HepG2 (cell line): Measurements from ENCODE around the gene OTUD7B. TPM values are rescaled to one million over a fixed set of nuclear protein-coding genes. Genes with fewer than 3 reads are reported as not detected.

Experiments
- ATAC-seq: fragments of 200-7000 bp; cut with Tn5 transposase; 3 replicates; pipeline ENCODE4 v1.9.1; 2020; ENCODE audit warnings: mild to moderate bottlenecking, moderate library complexity
- BruUV-seq: library from RNA; stranded (reverse); fragments of 400-500 nt; replicated peaks from 2 replicates; lab custom pipeline; 2021; lab: Mats Ljungman, UMichigan
- CTCF ChIA-PET: fragments of 300-600 bp; formaldehyde crosslinking; extraction: SDS; loops from one replicate; lab custom pipeline; 2021; ENCODE audit warnings: low total read pairs, inconsistent platforms, low intra/inter-chr PET ratio; lab: Yijun Ruan, JAX
- POLR2A ChIA-PET: fragments of 350-600 bp; sonication (Branson Sonifier 250); formaldehyde crosslinking; loops from one replicate; lab custom pipeline; 2020; ENCODE audit warnings: antibody characterized with exemption, inconsistent platforms; lab: Yijun Ruan, JAX
- DNase-seq: peaks from one replicate; pipeline ENCODE4 v3.0.0-alpha.2; 2015; ENCODE audit warnings: low spot score
- FAIRE-seq: peaks from 3 replicates; lab custom pipeline; 2011; peaks lifted over from hg19 to GRCh38; lab: Jason Lieb, UNC
- H2AFZ ChIP-seq: one replicate; pipeline ENCODE4 v1.6.1; 2011; ENCODE audit warnings: low read length, inconsistent platforms
- H3K27ac ChIP-seq: fragments of 300-600 bp; 3 replicates; pipeline ENCODE4 v1.8.0; 2011; ENCODE audit warnings: mixed run types, mild to moderate bottlenecking, mixed read lengths, low read length, inconsistent platforms; ENCODE audit not compliant: insufficient read depth; ENCODE audit errors: extremely low read length
- H3K27me3 ChIP-seq, 2 experiments: fragments of 200-600 bp in 1 of 2; 2 replicates in 1 of 2; 3 replicates in 1 of 2; pipeline versions ENCODE4 v1.6.0 to v1.8.0; 2011; ENCODE audit warnings: low read length in 2 of 2, mild to moderate bottlenecking in 2 of 2, moderate library complexity in 2 of 2, inconsistent platforms in 1 of 2; ENCODE audit not compliant: insufficient read depth in 2 of 2, control insufficient read depth in 1 of 2
- H3K36me3 ChIP-seq, 2 experiments: fragments of 200-600 bp in 1 of 2; replicated peaks in 1 of 2; 2 replicates in 1 of 2; 3 replicates in 1 of 2; pipeline versions ENCODE4 v1.5.1 to v1.8.0; 2011; ENCODE audit warnings: low read length in 2 of 2, inconsistent platforms in 1 of 2; ENCODE audit not compliant: insufficient read depth in 2 of 2, control insufficient read depth in 1 of 2
- H3K4me1 ChIP-seq: 2 replicates; pipeline ENCODE4 v1.5.1; 2012; ENCODE audit warnings: low read length, inconsistent platforms; ENCODE audit not compliant: insufficient read depth
- H3K4me2 ChIP-seq: 2 replicates; pipeline ENCODE4 v1.6.0; 2011; ENCODE audit warnings: low read depth, low read length, inconsistent platforms
- H3K4me3 ChIP-seq, 3 experiments: fragments of 200-600 bp in 1 of 3; sonication (generic), shearing (Covaris generic) in 1 of 3; replicated peaks in 1 of 3; 2 replicates each; pipeline ENCODE4 v1.5.1; 2011 to 2016; ENCODE audit warnings: low read length in 3 of 3, inconsistent platforms in 2 of 3, low read depth in 2 of 3, mild to moderate bottlenecking in 2 of 3, control low read depth in 1 of 3, mixed read lengths in 1 of 3; ENCODE audit not compliant: insufficient read depth in 1 of 3
- H3K79me2 ChIP-seq: one replicate; pipeline ENCODE4 v1.6.1; 2011; ENCODE audit warnings: low read length, inconsistent platforms; ENCODE audit not compliant: insufficient read depth
- H3K9ac ChIP-seq: 2 replicates; pipeline ENCODE4 v1.6.0; 2011; ENCODE audit warnings: mild to moderate bottlenecking, low read depth, low read length, inconsistent platforms; ENCODE audit not compliant: insufficient read depth
- H3K9me3 ChIP-seq: 2 replicates; pipeline ENCODE4 v1.5.1; 2012; ENCODE audit warnings: mild to moderate bottlenecking, low read length
- H4K20me1 ChIP-seq: 2 replicates; pipeline ENCODE4 v1.6.0; 2011; ENCODE audit warnings: inconsistent platforms, mild to moderate bottlenecking, low read length, moderate library complexity; ENCODE audit not compliant: insufficient read depth
- HNF1A ChIP-seq, 2 experiments: sonication (generic) in 1 of 2; formaldehyde crosslinking in 1 of 2; IDR thresholded peaks; 2 replicates each; pipeline versions ENCODE4 v1.4.0 to v1.6.1; 2016 to 2020; ENCODE audit warnings: borderline replicate concordance in 1 of 2, low read depth in 1 of 2, mild to moderate bottlenecking in 1 of 2, missing genetic modification reagents in 1 of 2
- IKZF1 ChIP-seq: fragments of 450-650 bp; IDR thresholded peaks from 2 replicates; pipeline ENCODE4 v1.7.1; 2016
- JUN ChIP-seq: sonication (generic); formaldehyde crosslinking; IDR thresholded peaks from 2 replicates; pipeline ENCODE4 v1.4.0; 2020; ENCODE audit warnings: mild to moderate bottlenecking, missing genetic modification reagents
- MED8 ChIP-seq: sonication (generic); formaldehyde crosslinking; IDR thresholded peaks from 2 replicates; pipeline ENCODE4 v1.8.1; 2023; ENCODE audit warnings: mild to moderate bottlenecking, missing genetic modification reagents; ENCODE audit not compliant: insufficient replicate concordance
- PHF20 ChIP-seq: sonication (generic); formaldehyde crosslinking; IDR thresholded peaks from 2 replicates; pipeline ENCODE4 v1.5.0; 2020; ENCODE audit warnings: mild to moderate bottlenecking, missing genetic modification reagents
- RARG ChIP-seq: sonication (generic); formaldehyde crosslinking; IDR thresholded peaks from 2 replicates; pipeline ENCODE4 v1.4.0; 2020; ENCODE audit warnings: low read depth, mild to moderate bottlenecking, missing genetic modification reagents
- ZFP1 ChIP-seq: IDR thresholded peaks from 2 replicates; pipeline ENCODE4 v1.6.1; 2016
- ZFP36 ChIP-seq: fragments of 150-350 bp; IDR thresholded peaks from 2 replicates; pipeline ENCODE4 v1.6.1; 2018; ENCODE audit warnings: borderline replicate concordance, low read length, low read depth; ENCODE audit not compliant: partially characterized antibody
- ZFP90 ChIP-seq: sonication (generic); formaldehyde crosslinking; IDR thresholded peaks from 2 replicates; pipeline ENCODE4 v1.8.0; 2022; ENCODE audit warnings: missing genetic modification reagents, mild to moderate bottlenecking, inconsistent platforms, borderline replicate concordance
- ZNF18 ChIP-seq: sonication (generic); formaldehyde crosslinking; IDR thresholded peaks from 2 replicates; pipeline ENCODE4 v1.8.0; 2022; ENCODE audit warnings: mild to moderate bottlenecking, missing genetic modification reagents; ENCODE audit not compliant: insufficient replicate concordance
- WGBS: methylation state at CpG from one replicate; pipeline ENCODE4 v1.1.6; 2017; ENCODE audit warnings: low lambda C conversion rate; 5-methylcytosine and 5-hydroxymethylcytosine counted together
- in situ Hi-C: cut with HindIII; loops from 2 replicates; pipeline ENCODE4 v1.10.0; 2017; ENCODE audit warnings: low pct_unique_long_range_greater_than_20kb; ENCODE audit not compliant: extremely low pct_ligation_motif_present
- intact Hi-C: fragments of 100-400 bp; cut with micrococcal nuclease; formaldehyde crosslinking; loops from one replicate; pipeline ENCODE4 v1.10.0; 2022; ENCODE audit not compliant: unreplicated experiment
- polyA plus RNA-seq, 8 experiments: library from polyadenylated mRNA; depleted of rRNA in 3 of 8; stranded (reverse) in 7 of 8; unstranded in 1 of 8; fragments of >200 nt; fragmentation: Illumina TruSeq in 4 of 8; extraction: Trizol in 4 of 8; gene quantifications; 2 replicates each; pipeline versions ENCODE4 v1.2.1 to v1.2.3, GENCODE V29; 2011 to 2016; ENCODE audit warnings: low read depth in 4 of 8, missing spikeins in 1 of 8, mixed read lengths in 1 of 8; ENCODE audit not compliant: insufficient read depth in 1 of 8
- total RNA-seq, 5 experiments: library from RNA; depleted of rRNA; stranded (reverse); fragments of >200 nt; fragmentation: Illumina TruSeq; extraction: Trizol; gene quantifications; 2 replicates each; pipeline ENCODE4 v1.2.3, GENCODE V29; 2016; ENCODE audit warnings: low read depth in 1 of 5

OTUD7B gene
- total and polyA plus RNA-seq, 2 of the 13 experiments (the other 11 are each of a cell fraction or from before 2014, with no cell fraction given): 5.1 to 11.2 TPM

GRCh38 chr1:149915429-149916192 is 94.9 kb downstream of the OTUD7B start:
- Histone ChIP-seq H3K9me3 (no peaks in the 10 kb centered on the region), H3K4me1 (peaks cover 28% of the 10 kb centered on the region), H3K27ac (no peak overlapping the region), H3K4me3 (no peak overlapping the region), H3K36me3 (no peaks in the 10 kb centered on the region), H4K20me1 (no peaks in the 10 kb centered on the region), H3K4me2 (no peak overlapping the region), H3K79me2 (no peaks in the 10 kb centered on the region), H3K9ac (no peak overlapping the region), H3K27me3 (0 out of 5 replicates have a peak, but pooled peaks cover 0 to 3% of the 10 kb centered on the region in 2 experiments), H2AFZ (no peak overlapping the region)
- FAIRE-seq (no peak), DNase-seq (no peak), ATAC-seq (no peak)
- WGBS: 80% methylated on average over 11 of the region's 11 CpGs
- ChIA-PET POLR2A (interaction anchor here (1.5 kb wide), 1 partner anchor 29 kb away, joined by 7 read pairs; a partner anchor contains a TSS), CTCF (no interaction called here)
- TF ChIP-seq MED8 (no peak), ZNF18 (CRISPR knock-in tag) (no peak), PHF20 (CRISPR knock-in tag) (no peak), RARG (CRISPR knock-in tag) (no peak), IKZF1 (no peak), ZFP90 (CRISPR knock-in tag) (no peak), JUN (CRISPR knock-in tag) (no peak), HNF1A (IDR thresholded peaks at IDR 0.05; ENCODE audit: low read depth) (no peak), HNF1A (CRISPR knock-in tag; IDR thresholded peaks at IDR 0.05; ENCODE audit: borderline replicate concordance) (no peak), ZFP36 (no peak), ZFP1 (no peak)
- BruUV-seq: no TSS peak
- intact Hi-C loops: no loop called here
- in situ Hi-C loops: no loop called here
